SK-MEL-5 (cell line): ENCODE results near the gene BABAM2. TPM values are rescaled to one million over a fixed set of nuclear protein-coding genes. Genes with fewer than 3 reads are reported as not detected.

ENCODE experiments used
- DNase-seq: peaks from one replicate; pipeline ENCODE4 v3.0.0-alpha.2; 2016; ENCODE audit warnings: low read depth, low spot score
- in situ Hi-C: cut with HindIII; loops from 2 replicates; pipeline ENCODE4 v1.10.0; 2016; ENCODE audit warnings: low sequenced_read_pairs, high pct_unique_total_duplicates, low pct_unique_long_range_greater_than_20kb
- total RNA-seq: library from RNA; depleted of rRNA; stranded (reverse); fragments of >200 nt; shearing (Covaris generic); gene quantifications from 2 replicates; pipeline ENCODE4 v1.2.3, GENCODE V29; 2014

BABAM2 gene
- total RNA-seq, 1 experiment from 2014 or later = 50.7 TPM

GRCh38 chr2:28137221-28137620 is 246.7 kb downstream of the BABAM2 start:
- in situ Hi-C loops = no loop called here
- DNase-seq = peak; percentile 48

- in situ Hi-C loops = no loop called here
- DNase-seq = no peak
These were observed 251.9 kb downstream of the BABAM2 start for GRCh38 chr2:28142386-28142785.

GRCh38 chr2:28148000-28148399 is 257.5 kb downstream of the BABAM2 start:
- in situ Hi-C loops = no loop called here
- no peak for DNase-seq

GRCh38 chr2:28148566-28148965 is 258.0 kb downstream of the BABAM2 start:
- no peak for DNase-seq
- in situ Hi-C loops = no loop called here

GRCh38 chr2:28150236-28150915 is 259.8 kb downstream of the BABAM2 start:
- in situ Hi-C loops = no loop called here
- DNase-seq = no peak

GRCh38 chr2:28150994-28151393 is 260.5 kb downstream of the BABAM2 start:
- in situ Hi-C loops = no loop called here
- DNase-seq = no peak

GRCh38 chr2:28152585-28153280 is 262.2 kb downstream of the BABAM2 start:
- in situ Hi-C loops = no loop called here
- DNase-seq = no peak

- in situ Hi-C loops = no loop called here
- DNase-seq = no peak
These were observed 263.3 kb downstream of the BABAM2 start for GRCh38 chr2:28153851-28154250.

GRCh38 chr2:28155086-28155485 is 264.6 kb downstream of the BABAM2 start:
- in situ Hi-C loops = no loop called here

GRCh38 chr2:28155627-28156026 is 265.1 kb downstream of the BABAM2 start:
- DNase-seq = peak; percentile 57
- in situ Hi-C loops = no loop called here

More at GRCh38 chr2:28155086-28155485, 264.6 kb downstream of the BABAM2 start:
- no peak for DNase-seq

- no peak for DNase-seq
- in situ Hi-C loops = no loop called here
These were observed 268.3 kb downstream of the BABAM2 start for GRCh38 chr2:28158791-28159190.

- peak; percentile 37 for DNase-seq
- in situ Hi-C loops = no loop called here
These were observed 270.5 kb downstream of the BABAM2 start for GRCh38 chr2:28160986-28161425.

- DNase-seq = no peak
- in situ Hi-C loops = no loop called here
These were observed 270.9 kb downstream of the BABAM2 start for GRCh38 chr2:28161466-28161865.

- in situ Hi-C loops = no loop called here
- DNase-seq = no peak
These were observed 272.0 kb downstream of the BABAM2 start for GRCh38 chr2:28162564-28162963.

GRCh38 chr2:28163028-28163427 is 272.5 kb downstream of the BABAM2 start:
- DNase-seq = no peak
- in situ Hi-C loops = no loop called here

GRCh38 chr2:28163627-28164279 is 273.2 kb downstream of the BABAM2 start:
- no peak for DNase-seq
- in situ Hi-C loops = no loop called here

- DNase-seq = peak; percentile 63
- in situ Hi-C loops = no loop called here
These were observed 273.8 kb downstream of the BABAM2 start for GRCh38 chr2:28164280-28164801.

- in situ Hi-C loops = no loop called here
- DNase-seq = no peak
These were observed 274.6 kb downstream of the BABAM2 start for GRCh38 chr2:28165087-28165635.
